ENCODE data around the gene DCST1. TPM values are rescaled to one million over a fixed set of nuclear protein-coding genes. Genes with fewer than 3 reads are reported as not detected.

Gene DCST1
- polyA plus RNA-seq, 6 donors from 2014 or later, result not detected

- H3K36me3 Mint-ChIP-seq, result no peaks in the 10 kb centered on the region
- no peaks in the 10 kb centered on the region for H3K4me1 Mint-ChIP-seq
- peak overlapping the region in 1 of 6 donors; percentile 62 for H3K27ac Mint-ChIP-seq
- DNase-seq, result no peak
- H3K27me3 Mint-ChIP-seq, result peaks cover 9 to 28% (median 19%) of the 10 kb centered on the region in 3 donors
- no peaks in the 10 kb centered on the region for H3K9me3 Mint-ChIP-seq
- no peak for ATAC-seq (ENCODE audit: low read depth in 2 of 2)
- H3K4me3 Mint-ChIP-seq, result no peak overlapping the region
Measured at GRCh38 chr1:155038602-155039307, 5.1 kb downstream of the DCST1 start.

GRCh38 chr1:155039308-155039669 is 5.7 kb downstream of the DCST1 start:
- no peak overlapping the region for H3K27ac Mint-ChIP-seq
- H3K4me3 Mint-ChIP-seq, result no peak overlapping the region
- H3K36me3 Mint-ChIP-seq, result no peaks in the 10 kb centered on the region
- DNase-seq, result no peak
- ATAC-seq (ENCODE audit: low read depth in 2 of 2), result no peak
- H3K4me1 Mint-ChIP-seq, result peaks cover 0 to under 1% (median 0%) of the 10 kb centered on the region in 3 donors
- no peaks in the 10 kb centered on the region for H3K9me3 Mint-ChIP-seq
- peaks cover 9 to 28% (median 19%) of the 10 kb centered on the region in 3 donors for H3K27me3 Mint-ChIP-seq

- DNase-seq (no peak), ATAC-seq (ENCODE audit: low read depth in 2 of 2) (no peak)
- H3K27me3 Mint-ChIP-seq, result peaks cover 9 to 19% (median 18%) of the 10 kb centered on the region in 3 donors
- no peak overlapping the region for H3K4me3 Mint-ChIP-seq
- no peak overlapping the region for H3K27ac Mint-ChIP-seq
- H3K9me3 Mint-ChIP-seq, result no peaks in the 10 kb centered on the region
- H3K4me1 Mint-ChIP-seq, result peaks cover 8 to 10% (median 10%) of the 10 kb centered on the region in 3 donors
- no peaks in the 10 kb centered on the region for H3K36me3 Mint-ChIP-seq
Measured at GRCh38 chr1:155040358-155041093, 6.9 kb downstream of the DCST1 start.

- H3K9me3 Mint-ChIP-seq, result no peaks in the 10 kb centered on the region
- H3K27ac Mint-ChIP-seq, result no peak overlapping the region
- ATAC-seq (ENCODE audit: low read depth in 2 of 2) (no peak), DNase-seq (no peak)
- H3K4me3 Mint-ChIP-seq, result no peak overlapping the region
- H3K27me3 Mint-ChIP-seq, result peaks cover 9 to 23% (median 19%) of the 10 kb centered on the region in 3 donors
- H3K36me3 Mint-ChIP-seq, result no peaks in the 10 kb centered on the region
- peaks cover 8 to 11% (median 10%) of the 10 kb centered on the region in 3 donors for H3K4me1 Mint-ChIP-seq
Measured at GRCh38 chr1:155042789-155043188, 9.2 kb downstream of the DCST1 start.

GRCh38 chr1:155043301-155043702 is 9.7 kb downstream of the DCST1 start:
- no peak for ATAC-seq (ENCODE audit: low read depth in 2 of 2)
- no peaks in the 10 kb centered on the region for H3K9me3 Mint-ChIP-seq
- H3K27ac Mint-ChIP-seq, result no peak overlapping the region
- peaks cover 5 to 19% (median 18%) of the 10 kb centered on the region in 3 donors for H3K27me3 Mint-ChIP-seq
- no peak for DNase-seq
- no peak overlapping the region for H3K4me3 Mint-ChIP-seq
- H3K4me1 Mint-ChIP-seq, result peaks cover 8 to 11% (median 10%) of the 10 kb centered on the region in 3 donors
- H3K36me3 Mint-ChIP-seq, result no peaks in the 10 kb centered on the region

GRCh38 chr1:155043793-155044192 is 10.2 kb downstream of the DCST1 start:
- Mint-ChIP-seq H3K27ac (no peak overlapping the region), H3K4me1 (peaks cover 8 to 11% (median 10%) of the 10 kb centered on the region in 3 donors), H3K27me3 (peaks cover 0 to 14% (median 13%) of the 10 kb centered on the region in 3 donors), H3K9me3 (no peaks in the 10 kb centered on the region), H3K36me3 (no peaks in the 10 kb centered on the region), H3K4me3 (no peak overlapping the region)
- ATAC-seq (ENCODE audit: low read depth in 2 of 2), result no peak
- no peak for DNase-seq

- no peak for DNase-seq
- no peak overlapping the region for H3K4me3 Mint-ChIP-seq
- H3K27ac Mint-ChIP-seq, result no peak overlapping the region
- peaks cover 0 to 8% (median 7%) of the 10 kb centered on the region in 3 donors for H3K27me3 Mint-ChIP-seq
- no peak for ATAC-seq (ENCODE audit: low read depth in 2 of 2)
- H3K9me3 Mint-ChIP-seq, result no peaks in the 10 kb centered on the region
- H3K4me1 Mint-ChIP-seq, result peaks cover 8 to 11% (median 10%) of the 10 kb centered on the region in 3 donors
- H3K36me3 Mint-ChIP-seq, result no peaks in the 10 kb centered on the region
Measured at GRCh38 chr1:155044365-155044764, 10.7 kb downstream of the DCST1 start.

GRCh38 chr1:155044812-155045657 is 11.4 kb downstream of the DCST1 start:
- Mint-ChIP-seq H3K9me3 (no peaks in the 10 kb centered on the region), H3K4me3 (peak overlapping the region in 2 of 8 donors; percentile 25 to 78), H3K27ac (peak overlapping the region in 1 of 6 donors; percentile 53), H3K4me1 (peaks cover 8 to 17% (median 10%) of the 10 kb centered on the region in 3 donors), H3K36me3 (no peaks in the 10 kb centered on the region), H3K27me3 (peaks cover 0 to 6% (median 6%) of the 10 kb centered on the region in 3 donors)
- DNase-seq, result peak; percentile 59
- ATAC-seq (ENCODE audit: low read depth in 2 of 2), result peak; percentile 93 to 96

GRCh38 chr1:155048449-155049334 is 15.1 kb downstream of the DCST1 start:
- Mint-ChIP-seq H3K9me3 (no peaks in the 10 kb centered on the region), H3K36me3 (no peaks in the 10 kb centered on the region), H3K27me3 (peaks cover 0 to 6% (median 0%) of the 10 kb centered on the region in 3 donors), H3K27ac (no peak overlapping the region), H3K4me3 (peak overlapping the region in 4 of 8 donors; percentile 25 to 79 (median 63)), H3K4me1 (peaks cover 25 to 41% (median 37%) of the 10 kb centered on the region in 3 donors)
- no peak for DNase-seq
- no peak for ATAC-seq (ENCODE audit: low read depth in 2 of 2)

GRCh38 chr1:155049651-155050559 is 16.3 kb downstream of the DCST1 start:
- peaks cover 19 to 34% (median 31%) of the 10 kb centered on the region in 3 donors for H3K4me1 Mint-ChIP-seq
- peak overlapping the region in 1 of 6 donors; percentile 54 for H3K27ac Mint-ChIP-seq
- DNase-seq (no peak), ATAC-seq (ENCODE audit: low read depth in 2 of 2) (no peak)
- H3K36me3 Mint-ChIP-seq, result no peaks in the 10 kb centered on the region
- H3K27me3 Mint-ChIP-seq, result peaks cover 0 to 6% (median 0%) of the 10 kb centered on the region in 3 donors
- no peaks in the 10 kb centered on the region for H3K9me3 Mint-ChIP-seq
- H3K4me3 Mint-ChIP-seq, result peak overlapping the region; percentile 79 to 93 (median 90)

GRCh38 chr1:155050560-155051341 is 17.1 kb downstream of the DCST1 start, which contains the start of gene ADAM15:
TSS of gene ADAM15 (plus strand) at chr1:155051316. CDS start at chr1:155051387, 71 bp downstream.
- peak within 1 kb of the TSS; percentile 54 to 87 (median 81) for H3K27ac Mint-ChIP-seq
- DNase-seq (peak; percentile 73), ATAC-seq (ENCODE audit: low read depth in 2 of 2) (peak; percentile 74 to 78)
- H3K4me1 Mint-ChIP-seq, result peaks cover 17 to 29% (median 28%) of the 10 kb centered on the region in 3 donors
- H3K9me3 Mint-ChIP-seq, result no peaks in the 10 kb centered on the region
- peaks cover 0 to 6% (median 0%) of the 10 kb centered on the region in 3 donors for H3K27me3 Mint-ChIP-seq
- H3K4me3 Mint-ChIP-seq, result peak within 1 kb of the TSS; percentile 83 to 94 (median 92)
- no peaks in the 10 kb centered on the region for H3K36me3 Mint-ChIP-seq

Data from naive B cell (primary cell).